ENCODE measurements around the gene STRN3.
"Not testable (repeated sequence)": the region's sequence is repeated elsewhere in the genome, so short reads cannot be mapped to it uniquely, and the experiment has no call there.

Gene STRN3

DNA sequence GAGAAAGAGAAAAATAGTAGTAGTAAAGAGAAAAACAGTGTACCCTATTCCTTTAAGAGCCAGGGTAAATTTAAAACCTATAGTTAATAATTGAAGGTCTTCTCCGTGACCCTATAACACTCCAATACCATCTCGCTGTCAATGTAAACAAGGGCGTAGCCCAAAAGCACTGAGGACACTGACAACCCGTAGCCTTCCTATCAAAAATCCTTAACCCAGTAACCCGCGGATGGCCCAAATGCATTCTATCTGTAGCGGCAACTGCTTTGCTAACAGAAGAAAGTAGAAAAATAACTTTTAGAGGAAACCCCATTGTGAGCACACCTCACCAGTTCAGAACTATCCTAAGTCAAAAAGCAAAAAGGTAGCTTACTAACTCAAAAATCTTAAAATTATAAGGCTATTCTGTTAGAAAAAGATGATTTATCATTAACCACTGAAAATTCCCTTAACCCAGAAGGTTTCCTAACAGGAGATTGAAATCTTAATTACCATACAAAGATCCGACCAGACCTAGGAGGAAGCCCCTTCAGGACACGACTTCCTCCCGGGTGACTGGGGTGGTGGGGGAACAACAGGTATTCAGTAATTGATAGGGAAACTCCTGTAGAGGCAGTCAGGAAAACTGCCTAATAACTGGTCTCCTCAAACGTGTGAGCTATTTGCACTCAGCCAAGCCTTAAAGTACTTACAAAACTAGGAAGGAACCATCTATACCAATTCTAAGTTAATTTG, 58.6 kb downstream of the STRN3 start:
- not testable (repeated sequence) for DNase-seq

- DNase-seq = no peak
Measured at GRCh38 chr14:30966415-30967363, 59.5 kb downstream of the STRN3 start.

GRCh38 chr14:30965861-30966260, 60.3 kb downstream of the STRN3 start:
- not testable (repeated sequence) for DNase-seq

- not testable (repeated sequence) for DNase-seq
Measured at GRCh38 chr14:30962537-30962936, 63.6 kb downstream of the STRN3 start.

DNA sequence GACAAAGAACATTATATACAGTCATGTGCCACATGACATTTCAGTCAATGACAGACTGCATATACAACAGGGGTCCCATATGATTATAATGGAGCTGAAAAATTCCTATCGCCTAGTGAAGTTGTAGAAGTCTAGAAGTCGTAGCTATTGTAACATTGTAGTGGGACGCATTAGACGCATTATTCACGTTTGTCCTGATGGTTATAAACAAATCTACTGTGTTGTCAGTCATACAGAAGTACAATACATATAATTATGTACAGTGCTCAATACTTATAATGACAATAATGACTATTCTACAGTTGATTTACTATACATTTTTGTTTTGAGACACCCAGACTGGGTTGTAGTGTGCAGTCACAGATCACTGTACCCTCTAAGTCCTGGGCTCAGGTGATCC, 64.8 kb downstream of the STRN3 start:
- no peak for DNase-seq

- no peak for DNase-seq
Measured at GRCh38 chr14:30960216-30960615, 66.0 kb downstream of the STRN3 start.

DNA sequence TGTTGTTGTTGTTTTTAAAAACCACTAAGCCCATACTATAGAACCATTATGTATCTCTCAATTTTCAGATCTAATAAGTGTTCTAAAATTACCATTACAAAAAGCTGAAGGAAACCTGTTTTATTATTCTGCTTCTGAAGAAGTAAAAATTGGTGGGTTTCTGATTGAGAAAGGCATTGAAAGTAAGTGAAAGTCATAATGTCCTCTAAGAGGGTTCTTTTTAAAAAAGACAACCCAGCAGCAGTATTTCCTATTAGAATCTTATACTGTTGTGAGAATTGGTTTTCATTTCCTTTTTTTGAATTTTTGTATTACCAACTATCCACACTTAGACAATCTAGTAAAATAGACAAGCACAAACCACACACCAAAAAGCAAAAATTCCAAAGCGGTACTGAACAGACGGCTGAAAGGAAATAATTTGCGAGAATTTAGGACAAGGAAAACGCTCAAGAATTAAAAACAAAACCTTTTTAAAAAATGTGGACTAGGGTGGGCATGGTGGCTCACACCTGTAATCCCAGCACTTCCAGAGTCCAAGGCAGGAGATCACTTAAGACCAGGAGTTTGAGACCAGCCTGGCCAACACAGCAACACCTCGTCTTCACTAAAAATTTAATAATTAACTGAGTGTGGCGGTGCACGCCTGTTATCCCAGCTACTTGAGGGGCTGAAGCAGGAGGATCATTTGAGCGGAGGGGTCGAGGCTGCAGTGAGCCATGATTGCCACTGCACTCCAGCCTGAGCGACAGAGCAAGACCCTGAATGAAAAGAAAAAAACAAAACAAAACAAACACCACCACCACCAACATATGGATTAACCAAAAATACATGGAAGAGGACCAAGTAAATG, 67.4 kb downstream of the STRN3 start:
- no peak for DNase-seq

DNA sequence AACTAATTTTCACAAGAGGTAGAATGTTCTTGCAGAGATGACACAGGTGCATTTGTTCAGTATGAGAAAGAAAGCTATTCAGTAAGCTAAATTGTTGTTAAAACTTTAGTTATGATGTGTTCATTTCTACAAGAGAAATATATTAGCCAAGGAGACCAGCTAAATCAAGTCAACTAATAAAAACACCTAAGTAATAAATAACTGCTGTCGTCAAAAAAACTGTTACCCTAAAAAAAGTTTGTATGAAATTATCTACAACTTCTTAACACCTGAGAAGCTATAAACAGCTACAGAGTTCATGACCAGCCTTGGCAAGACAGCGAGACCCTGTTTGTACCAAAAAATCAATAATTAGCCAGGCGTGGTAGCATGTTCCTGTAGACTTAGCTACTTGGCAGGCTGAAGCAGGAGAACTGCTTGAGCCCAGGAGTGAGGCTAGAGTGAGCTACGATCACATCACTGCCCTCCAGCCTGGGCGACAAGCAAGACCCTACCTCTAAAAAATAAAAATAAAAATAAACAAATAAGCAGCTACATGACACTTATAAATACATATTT, 68.3 kb downstream of the STRN3 start:
- DNase-seq = no peak

- no peak for DNase-seq
Measured at GRCh38 chr14:30949651-30950050, 76.5 kb downstream of the STRN3 start.

- DNase-seq = no peak
Measured at GRCh38 chr14:30943694-30944093, 82.5 kb downstream of the STRN3 start.

GRCh38 chr14:30940886-30941285, 85.3 kb downstream of the STRN3 start:
- DNase-seq = no peak

DNA sequence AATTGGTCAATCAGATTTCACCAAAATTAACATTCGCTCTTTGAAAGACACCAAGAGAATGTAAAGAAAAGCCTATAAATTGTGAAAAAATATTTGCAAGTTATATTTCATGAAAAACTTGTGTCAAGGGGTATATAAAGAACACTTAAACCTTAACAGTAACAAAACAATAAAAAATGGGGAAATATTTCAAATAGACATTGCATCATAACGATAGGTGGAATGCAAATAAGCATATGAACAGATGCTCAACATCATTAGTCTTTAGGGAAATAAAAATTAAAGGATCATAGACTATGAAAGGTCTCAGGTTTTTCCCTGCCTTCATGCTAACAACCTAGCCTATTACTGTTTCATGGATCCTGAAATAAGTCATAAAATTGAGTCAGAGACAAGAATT, 87.6 kb downstream of the STRN3 start:
- no peak for DNase-seq

GRCh38 chr14:30935445-30935844, 90.7 kb downstream of the STRN3 start:
- DNase-seq = no peak

DNA sequence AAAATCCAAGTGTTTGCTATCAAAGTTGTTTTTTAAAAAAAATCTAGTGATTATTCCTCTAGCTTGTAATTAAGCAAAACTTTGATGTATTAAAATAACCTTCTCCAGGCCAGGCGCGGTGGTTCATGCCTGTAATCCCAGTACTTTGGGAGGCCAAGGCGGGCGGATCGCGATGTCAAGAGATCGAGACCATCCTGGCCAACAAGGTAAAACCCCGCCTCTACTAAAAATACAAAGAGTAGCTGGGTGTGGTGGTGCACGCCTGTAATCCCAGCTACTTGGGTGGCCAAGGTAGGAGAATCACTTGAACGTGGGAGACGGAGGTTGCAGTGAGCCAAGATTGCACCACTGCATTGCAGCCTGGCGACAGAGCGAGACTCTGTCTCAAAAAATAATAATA, 92.2 kb downstream of the STRN3 start:
- not testable (repeated sequence) for DNase-seq

DNA sequence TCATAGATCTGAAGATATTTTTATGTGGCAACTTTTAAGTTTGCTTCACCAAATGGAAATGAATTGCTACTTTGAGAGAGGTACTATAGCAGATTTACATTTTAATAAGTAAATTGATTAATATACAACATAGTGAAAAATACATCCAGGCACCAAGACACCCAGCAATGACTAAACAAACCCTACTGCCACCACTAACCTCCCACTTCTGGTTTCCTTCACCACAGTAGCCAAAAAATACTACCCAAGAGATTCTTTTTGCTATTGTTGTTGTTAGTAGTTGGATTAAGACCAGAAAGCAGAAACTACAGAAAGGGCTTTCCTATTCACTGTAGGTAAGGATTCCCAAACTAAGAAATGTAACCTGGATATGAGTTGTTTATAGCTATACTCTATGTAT, 97.7 kb downstream of the STRN3 start:
- DNase-seq = no peak

DNA sequence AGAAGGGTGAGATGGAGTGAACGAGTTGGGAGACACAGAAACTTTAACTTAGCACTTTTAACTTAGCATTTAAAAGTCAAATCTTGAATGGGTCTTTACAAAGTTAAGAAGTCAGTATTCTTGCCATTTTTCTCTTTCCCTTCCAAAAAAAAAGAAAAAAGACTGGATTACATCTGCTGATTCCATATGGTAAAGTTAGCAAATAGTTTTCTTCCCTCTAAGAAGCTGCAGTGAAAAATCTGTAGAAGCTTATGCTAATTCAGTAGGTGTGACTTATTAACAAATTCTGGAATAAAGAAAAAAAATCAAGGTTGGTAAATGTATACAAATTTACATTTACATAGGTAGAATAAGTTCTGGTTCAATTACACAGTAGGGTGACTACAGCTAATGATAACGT, 100.9 kb downstream of the STRN3 start:
- DNase-seq = no peak

GRCh38 chr14:30921788-30922187, 104.4 kb downstream of the STRN3 start:
- DNase-seq = no peak

DNA sequence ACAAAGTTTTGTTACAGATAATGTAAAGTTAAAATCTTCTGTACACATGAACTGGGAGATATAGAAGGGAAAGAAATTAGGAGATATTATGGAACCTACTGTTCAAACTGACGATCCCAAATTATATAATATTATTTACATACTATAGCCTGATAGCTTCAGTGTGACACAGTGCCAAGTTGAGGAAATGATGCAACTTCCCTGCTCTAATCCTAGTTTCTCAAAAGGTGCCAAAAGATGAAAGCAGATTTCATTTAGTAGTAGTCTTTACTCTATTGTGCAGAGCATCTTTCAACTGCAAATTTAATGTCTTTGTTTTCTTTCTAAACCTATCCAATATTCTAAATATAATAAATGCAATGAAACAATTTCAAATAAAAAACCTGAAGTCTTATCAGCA, 104.9 kb downstream of the STRN3 start:
- DNase-seq = no peak

DNA sequence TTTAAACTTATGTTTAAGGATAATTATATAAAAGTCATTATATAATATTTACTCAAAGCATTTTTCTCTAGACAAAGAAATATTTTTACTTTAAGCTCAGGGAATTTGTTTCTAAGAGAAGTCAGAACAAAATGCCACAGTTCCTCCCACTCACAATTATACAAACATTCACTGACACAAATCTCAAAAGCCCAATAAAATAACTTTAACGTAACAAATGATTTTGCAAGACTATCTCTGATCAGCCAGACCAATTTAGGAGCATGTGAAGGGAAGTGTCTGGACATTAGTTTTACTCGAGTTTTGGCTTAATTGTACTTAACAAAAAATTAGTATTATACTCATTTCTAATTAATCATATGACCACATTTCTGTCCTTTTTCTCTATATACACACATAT, 110.6 kb downstream of the STRN3 start:
- DNase-seq = no peak

GRCh38 chr14:30914812-30915211, 111.4 kb downstream of the STRN3 start:
- no peak for DNase-seq

GRCh38 chr14:30908826-30909225, 117.4 kb downstream of the STRN3 start:
- DNase-seq = no peak

- DNase-seq = no peak
Measured at GRCh38 chr14:30907659-30908057, 118.5 kb downstream of the STRN3 start.
